SK-N-SH (cell line): Measurements from ENCODE around the gene SLC10A6. TPM values are rescaled to one million over a fixed set of nuclear protein-coding genes. Genes with fewer than 3 reads are reported as not detected.

ENCODE experiments used
- CTCF ChIA-PET: fragments of 300-600, 350-600 bp; formaldehyde crosslinking; extraction: SDS; loops from one replicate; lab custom pipeline; 2021; lab: Yijun Ruan, JAX
- POLR2A ChIA-PET: fragments of 350-600 bp; sonication (Branson Sonifier 250); formaldehyde crosslinking; extraction: SDS; loops from one replicate; lab custom pipeline; 2020; ENCODE audit warnings: antibody characterized with exemption, inconsistent platforms; lab: Yijun Ruan, JAX
- DNase-seq: peaks from one replicate; pipeline ENCODE4 v3.0.0; 2012
- H2AFZ ChIP-seq: fragments of 200-600 bp; sonication (generic); 2 replicates; pipeline ENCODE4 v1.8.1; 2016; ENCODE audit warnings: antibody characterized with exemption, mild to moderate bottlenecking, low read depth
- H3F3A ChIP-seq: fragments of 200-600 bp; sonication (generic); replicated peaks from 2 replicates; pipeline ENCODE3; 2016; ENCODE audit warnings: antibody characterized with exemption, mild to moderate bottlenecking; ENCODE audit not compliant: insufficient read depth
- H3K27ac ChIP-seq, 2 experiments: fragments of 200-500 bp in 1 of 2; fragments of 200-600 bp in 1 of 2; sonication (Bioruptor generic) in 1 of 2; sonication (generic), shearing (Covaris generic) in 1 of 2; 2 replicates each; pipeline versions ENCODE4 v1.5.1 to v1.6.1; 2014 to 2016; ENCODE audit warnings: low read depth in 2 of 2, inconsistent platforms in 1 of 2, low read length in 1 of 2, mild to moderate bottlenecking in 1 of 2, mixed read lengths in 1 of 2
- H3K27me3 ChIP-seq: fragments of 200-600 bp; sonication (generic), shearing (Covaris generic); 2 replicates; pipeline ENCODE4 v1.6.1; 2016; ENCODE audit warnings: mixed run types; ENCODE audit not compliant: insufficient read depth
- H3K36me3 ChIP-seq, 2 experiments: fragments of 200-500 bp in 1 of 2; fragments of 200-600 bp in 1 of 2; sonication (Bioruptor generic) in 1 of 2; sonication (generic) in 1 of 2; replicated peaks in 1 of 2; 2 replicates each; pipeline versions ENCODE3 to v1.5.1; 2014 to 2016; ENCODE audit warnings: low read length in 1 of 2, mild to moderate bottlenecking in 1 of 2; ENCODE audit not compliant: insufficient read depth in 2 of 2, control insufficient read depth in 1 of 2
- H3K4me1 ChIP-seq, 2 experiments: fragments of 200-500 bp in 1 of 2; fragments of 200-600 bp in 1 of 2; sonication (Bioruptor generic) in 1 of 2; sonication (generic), shearing (Covaris generic) in 1 of 2; 2 replicates each; pipeline versions ENCODE4 v1.5.1 to v1.6.1; 2014 to 2016; ENCODE audit warnings: low read depth in 1 of 2, low read length in 1 of 2, mixed run types in 1 of 2; ENCODE audit not compliant: insufficient read depth in 2 of 2, control insufficient read depth in 1 of 2
- H3K4me2 ChIP-seq: fragments of 200-600 bp; sonication (generic), shearing (Covaris generic); 2 replicates; pipeline ENCODE4 v1.6.1; 2017; ENCODE audit warnings: mixed run types
- H3K4me3 ChIP-seq, 2 experiments: fragments of 200-500 bp in 1 of 2; fragments of 200-600 bp in 1 of 2; sonication (Bioruptor generic) in 1 of 2; sonication (generic), shearing (Covaris generic) in 1 of 2; 2 replicates each; pipeline versions ENCODE4 v1.5.1 to v1.8.1; 2014 to 2016; ENCODE audit warnings: low read depth in 2 of 2, inconsistent platforms in 1 of 2, low read length in 1 of 2, mild to moderate bottlenecking in 1 of 2, mixed read lengths in 1 of 2, moderate library complexity in 1 of 2
- H3K79me2 ChIP-seq: fragments of 200-600 bp; sonication (generic); 2 replicates; pipeline ENCODE4 v1.8.1; 2017; ENCODE audit warnings: mild to moderate bottlenecking; ENCODE audit not compliant: insufficient read depth
- H3K9ac ChIP-seq: fragments of 200-600 bp; sonication (generic); 2 replicates; pipeline ENCODE4 v1.6.1; 2017; ENCODE audit warnings: mixed run types
- H3K9me2 ChIP-seq: fragments of 200-600 bp; sonication (generic); 2 replicates; pipeline ENCODE4 v1.6.1; 2017; ENCODE audit warnings: mixed run types
- H3K9me3 ChIP-seq: fragments of 200-600 bp; sonication (generic); 2 replicates; pipeline ENCODE4 v1.6.1; 2017; ENCODE audit warnings: mixed run types, mild to moderate bottlenecking, moderate library complexity
- H4K20me1 ChIP-seq: fragments of 200-600 bp; sonication (generic); 2 replicates; pipeline ENCODE4 v1.6.1; 2017; ENCODE audit warnings: mild to moderate bottlenecking, mixed run types; ENCODE audit not compliant: insufficient read depth
- CHD2 ChIP-seq: fragments of 150-350 bp; IDR thresholded peaks from 2 replicates; pipeline ENCODE4 v1.6.1; 2018; ENCODE audit warnings: low read length; ENCODE audit not compliant: partially characterized antibody
- EP300 ChIP-seq, 2 experiments: IDR thresholded peaks; 2 replicates each; pipeline versions ENCODE4 v1.4.0 to v1.6.1; 2012; ENCODE audit warnings: borderline replicate concordance in 1 of 2, low read depth in 1 of 2, low read length in 1 of 2
- EZH2phosphoT487 ChIP-seq: fragments of 200-600 bp; sonication (generic); IDR thresholded peaks from 2 replicates; pipeline ENCODE4 v1.6.1; 2017; ENCODE audit warnings: low read depth, mixed run types, mild to moderate bottlenecking, antibody characterized with exemption, moderate library complexity, borderline replicate concordance
- FOSL2 ChIP-seq: IDR thresholded peaks from 2 replicates; pipeline ENCODE4 v1.4.0; 2012; ENCODE audit warnings: low read depth, mild to moderate bottlenecking, moderate library complexity, borderline replicate concordance
- FOXJ3 ChIP-seq: sonication (generic); formaldehyde crosslinking; IDR thresholded peaks from 2 replicates; pipeline ENCODE4 v1.5.1; 2020; ENCODE audit warnings: mild to moderate bottlenecking, missing genetic modification reagents
- FOXM1 ChIP-seq: IDR thresholded peaks from 2 replicates; pipeline ENCODE4 v1.4.0; 2012; ENCODE audit warnings: low read depth, mild to moderate bottlenecking
- GABPA ChIP-seq: IDR thresholded peaks from 2 replicates; pipeline ENCODE4 v1.4.0; 2012; ENCODE audit warnings: low read depth, mild to moderate bottlenecking
- GATA2 ChIP-seq: sonication (generic); formaldehyde crosslinking; IDR thresholded peaks from 2 replicates; pipeline ENCODE4 v1.5.0; 2020; ENCODE audit warnings: mild to moderate bottlenecking, missing genetic modification reagents
- IRF3 ChIP-seq: fragments of 150-350 bp; IDR thresholded peaks from 2 replicates; pipeline ENCODE4 v1.6.1; 2016; ENCODE audit warnings: mild to moderate bottlenecking, low read depth, low read length
- JUND ChIP-seq: IDR thresholded peaks from 2 replicates; pipeline ENCODE4 v1.4.0; 2012
- MEF2A ChIP-seq: IDR thresholded peaks from 2 replicates; pipeline ENCODE4 v1.4.0; 2012; ENCODE audit warnings: low read depth, borderline replicate concordance
- MXI1 ChIP-seq: IDR thresholded peaks from 2 replicates; pipeline ENCODE4 v1.6.1; 2012; ENCODE audit warnings: mild to moderate bottlenecking, low read depth, low read length, improper control_type of control experiment
- NFIC ChIP-seq: IDR thresholded peaks from 2 replicates; pipeline ENCODE4 v1.4.0; 2012; ENCODE audit warnings: borderline replicate concordance
- RAD21 ChIP-seq: IDR thresholded peaks from 2 replicates; pipeline ENCODE4 v1.6.1; 2012; ENCODE audit warnings: mild to moderate bottlenecking, low read length
- RFX5 ChIP-seq: IDR thresholded peaks from 2 replicates; pipeline ENCODE4 v1.6.1; 2012; ENCODE audit warnings: mild to moderate bottlenecking, improper control_type of control experiment, low read length
- RXRA ChIP-seq: IDR thresholded peaks from 2 replicates; pipeline ENCODE4 v1.4.0; 2012; ENCODE audit warnings: low read depth, mild to moderate bottlenecking, borderline replicate concordance
- SIN3A ChIP-seq: IDR thresholded peaks from 2 replicates; pipeline ENCODE4 v1.6.1; 2012; ENCODE audit warnings: low read depth, mild to moderate bottlenecking, low read length, moderate library complexity, borderline replicate concordance
- TAF1 ChIP-seq: IDR thresholded peaks from 2 replicates; pipeline ENCODE4 v1.6.1; 2012; ENCODE audit warnings: low read depth, mild to moderate bottlenecking, low read length, moderate library complexity, borderline replicate concordance
- TCF12 ChIP-seq: IDR thresholded peaks from 2 replicates; pipeline ENCODE4 v1.4.0; 2012
- WGBS: methylation state at CpG from one replicate; pipeline ENCODE4 v1.1.6; 2017; ENCODE audit warnings: low lambda C conversion rate; 5-methylcytosine and 5-hydroxymethylcytosine counted together
- polyA plus RNA-seq, 3 experiments: library from polyadenylated mRNA; depleted of rRNA; stranded (reverse); fragments of >200 nt; gene quantifications; 2 replicates each; pipeline ENCODE4 v1.2.3, GENCODE V29; 2012
- TF ChIP-seq, protein P1 (sequence below): fragments of 200-600 bp; sonication (generic); IDR thresholded peaks from 2 replicates; pipeline ENCODE4 v1.6.1; 2017; ENCODE audit warnings: antibody characterized with exemption, mild to moderate bottlenecking, moderate library complexity

The SLC10A6 gene
- polyA plus RNA-seq, 1 of the 3 experiments (the other 2 are of a cell fraction), result not detected

DNA sequence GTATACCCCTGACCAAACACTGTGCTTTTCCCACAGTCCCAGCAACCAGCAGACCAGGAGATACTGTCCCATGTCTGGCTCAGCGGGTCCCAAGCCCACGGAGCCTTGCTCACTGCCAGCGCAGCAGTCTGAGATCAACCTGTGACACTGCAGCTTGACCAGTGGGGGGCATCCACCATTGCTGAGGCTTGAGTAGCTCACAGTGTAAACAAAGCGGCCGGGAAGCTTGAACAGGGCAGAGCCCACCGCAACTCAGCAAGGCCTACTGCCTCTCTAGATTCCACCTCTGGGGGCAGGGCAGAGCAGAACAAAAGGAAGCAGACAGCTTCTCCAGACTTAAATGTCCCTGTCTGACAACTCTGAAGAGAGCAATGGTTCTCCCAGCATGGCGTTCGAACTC is 58.1 kb downstream of the SLC10A6 start:
- peaks cover 19 to 39% of the 10 kb centered on the region in 2 experiments for H3K36me3 ChIP-seq
- no peaks in the 10 kb centered on the region for H3F3A ChIP-seq
- no peaks in the 10 kb centered on the region for H3K9me2 ChIP-seq
- no peaks in the 10 kb centered on the region for H4K20me1 ChIP-seq
- CTCF ChIA-PET, result no interaction called here
- POLR2A ChIA-PET, result no interaction called here
- 97% methylated on average over 6 of the region's 8 CpGs for WGBS
- no peak overlapping the region for H3K9ac ChIP-seq
- TF ChIP-seq, protein P1, sequence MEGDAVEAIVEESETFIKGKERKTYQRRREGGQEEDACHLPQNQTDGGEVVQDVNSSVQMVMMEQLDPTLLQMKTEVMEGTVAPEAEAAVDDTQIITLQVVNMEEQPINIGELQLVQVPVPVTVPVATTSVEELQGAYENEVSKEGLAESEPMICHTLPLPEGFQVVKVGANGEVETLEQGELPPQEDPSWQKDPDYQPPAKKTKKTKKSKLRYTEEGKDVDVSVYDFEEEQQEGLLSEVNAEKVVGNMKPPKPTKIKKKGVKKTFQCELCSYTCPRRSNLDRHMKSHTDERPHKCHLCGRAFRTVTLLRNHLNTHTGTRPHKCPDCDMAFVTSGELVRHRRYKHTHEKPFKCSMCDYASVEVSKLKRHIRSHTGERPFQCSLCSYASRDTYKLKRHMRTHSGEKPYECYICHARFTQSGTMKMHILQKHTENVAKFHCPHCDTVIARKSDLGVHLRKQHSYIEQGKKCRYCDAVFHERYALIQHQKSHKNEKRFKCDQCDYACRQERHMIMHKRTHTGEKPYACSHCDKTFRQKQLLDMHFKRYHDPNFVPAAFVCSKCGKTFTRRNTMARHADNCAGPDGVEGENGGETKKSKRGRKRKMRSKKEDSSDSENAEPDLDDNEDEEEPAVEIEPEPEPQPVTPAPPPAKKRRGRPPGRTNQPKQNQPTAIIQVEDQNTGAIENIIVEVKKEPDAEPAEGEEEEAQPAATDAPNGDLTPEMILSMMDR, result 0 out of 2 replicates have a peak, but pooled peaks have one; percentile 9
- no peak for TF ChIP-seq TCF12
- no peaks in the 10 kb centered on the region for H3K79me2 ChIP-seq
- H3K4me2 ChIP-seq, result no peak overlapping the region
- H3K4me3 ChIP-seq, result no peak overlapping the region
- DNase-seq, result no peak
- H3K9me3 ChIP-seq, result no peaks in the 10 kb centered on the region; the same call in 1 of the 2 replicates
- H3K27ac ChIP-seq, result no peak overlapping the region
- no peak overlapping the region for H2AFZ ChIP-seq
- H3K4me1 ChIP-seq, result no peaks in the 10 kb centered on the region
- no peaks in the 10 kb centered on the region for H3K27me3 ChIP-seq

DNA sequence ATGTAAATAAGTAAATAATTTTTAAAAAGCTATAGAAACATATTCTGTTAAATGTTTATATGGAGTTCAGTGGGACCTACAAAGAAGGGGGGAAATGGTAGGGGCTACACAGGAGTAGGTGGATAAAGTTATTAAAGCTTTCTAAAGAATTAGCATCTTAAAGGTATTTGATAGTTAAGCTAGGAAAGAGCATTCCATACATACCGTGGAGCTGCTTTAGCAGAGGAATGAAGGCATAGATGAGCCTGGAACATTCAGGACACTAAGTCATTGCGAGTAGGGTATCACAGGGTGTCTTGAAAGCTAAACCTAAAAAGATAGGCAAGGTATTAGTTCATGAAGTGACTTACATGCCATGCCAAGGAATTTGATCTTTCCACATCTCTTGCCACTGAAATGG is 60.4 kb downstream of the SLC10A6 start:
- H3K79me2 ChIP-seq, result no peaks in the 10 kb centered on the region
- H2AFZ ChIP-seq, result no peak overlapping the region
- no peak for TF ChIP-seq FOXM1
- TF ChIP-seq RFX5, result no peak
- TF ChIP-seq MEF2A, result no peak
- TF ChIP-seq IRF3, result no peak
- TF ChIP-seq TAF1, result no peak
- TF ChIP-seq CHD2, result no peak
- TF ChIP-seq FOSL2, result no peak
- TF ChIP-seq RAD21, result no peak
- no peak for TF ChIP-seq MXI1
- TF ChIP-seq SIN3A, result no peak
- TF ChIP-seq EZH2phosphoT487, result no peak
- no peak for TF ChIP-seq RXRA
- TF ChIP-seq GABPA, result no peak
- TF ChIP-seq GATA2, result no peak
- no peak for TF ChIP-seq JUND
- no peak for TF ChIP-seq FOXJ3 (CRISPR knock-in tag)
- TF ChIP-seq, protein P1, result no peak
- TF ChIP-seq EP300 (IDR thresholded peaks at IDR 0.05; ENCODE audit: borderline replicate concordance in 1 of 2, low read depth in 1 of 2, low read length in 1 of 2), result no peak
- no peak for TF ChIP-seq NFIC
- H3K27ac ChIP-seq, result no peak overlapping the region
- H3K9ac ChIP-seq, result no peak overlapping the region
- H3K9me3 ChIP-seq, result no peaks in the 10 kb centered on the region; the same call in 1 of the 2 replicates
- no peak overlapping the region for H3K4me3 ChIP-seq
- H3K36me3 ChIP-seq, result peaks cover 40 to 56% of the 10 kb centered on the region in 2 experiments
- H3K4me1 ChIP-seq, result no peaks in the 10 kb centered on the region
- no peaks in the 10 kb centered on the region for H4K20me1 ChIP-seq
- DNase-seq, result no peak
- ChIA-PET CTCF (interaction anchor here (0.9 kb wide), 1 partner anchor 19 kb away, joined by 3 read pairs; no protein-coding TSS in a partner anchor), POLR2A (no interaction called here)
- 91% methylated on average over 2 of the region's 2 CpGs for WGBS
- H3K9me2 ChIP-seq, result no peaks in the 10 kb centered on the region
- peaks cover 5% of the 10 kb centered on the region for H3F3A ChIP-seq
- no peaks in the 10 kb centered on the region for H3K27me3 ChIP-seq
- no peak overlapping the region for H3K4me2 ChIP-seq
